CD4-positive, alpha-beta T cell treated with Interleukin-6 for 4 hours (primary cell): Measurements from ENCODE around the gene CAMKV.
"Not testable (repeated sequence)": the region's sequence is repeated elsewhere in the genome, so short reads cannot be mapped to it uniquely, and the experiment has no call there.

Experiments used
- DNase-seq: peaks from one replicate; pipeline ENCODE4 v3.0.0-alpha.2; 2020; ENCODE audit warnings: mixed read lengths

CAMKV gene

DNA sequence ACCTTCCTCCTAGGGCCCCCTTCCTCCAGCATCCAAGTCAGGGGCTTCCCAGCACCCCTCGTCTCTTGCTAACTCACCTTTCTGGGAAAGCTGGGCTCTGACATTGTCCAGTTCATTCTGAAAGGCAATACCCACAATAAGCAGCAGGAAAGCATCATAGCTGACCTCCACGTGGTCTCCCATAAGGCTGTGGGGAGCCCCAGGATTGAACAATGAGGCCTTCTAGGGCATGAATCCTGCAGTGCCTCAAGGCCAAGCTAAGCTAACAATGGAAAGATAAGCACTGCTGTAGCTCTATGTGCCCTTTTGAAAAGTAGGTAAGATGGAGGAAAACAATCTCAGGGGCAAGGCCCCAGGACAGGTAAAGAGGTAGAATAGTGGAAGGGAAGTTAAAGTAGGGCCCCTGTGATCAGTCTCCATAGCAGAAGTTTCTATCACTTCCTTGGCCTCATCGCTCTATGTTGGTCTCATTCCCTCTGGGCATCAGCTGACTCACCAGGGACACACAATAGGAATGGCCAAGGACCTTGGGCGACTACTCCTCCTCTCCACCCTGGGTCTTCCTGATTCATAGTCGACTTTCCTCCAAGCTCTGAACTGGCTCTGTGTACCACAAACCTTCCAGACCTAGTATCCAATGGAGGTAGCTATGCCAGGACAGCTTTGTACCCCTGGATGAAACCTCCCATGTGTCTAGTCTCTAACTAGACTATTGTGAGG, 25.1 kb downstream of the CAMKV start:
- no peak for DNase-seq

DNA sequence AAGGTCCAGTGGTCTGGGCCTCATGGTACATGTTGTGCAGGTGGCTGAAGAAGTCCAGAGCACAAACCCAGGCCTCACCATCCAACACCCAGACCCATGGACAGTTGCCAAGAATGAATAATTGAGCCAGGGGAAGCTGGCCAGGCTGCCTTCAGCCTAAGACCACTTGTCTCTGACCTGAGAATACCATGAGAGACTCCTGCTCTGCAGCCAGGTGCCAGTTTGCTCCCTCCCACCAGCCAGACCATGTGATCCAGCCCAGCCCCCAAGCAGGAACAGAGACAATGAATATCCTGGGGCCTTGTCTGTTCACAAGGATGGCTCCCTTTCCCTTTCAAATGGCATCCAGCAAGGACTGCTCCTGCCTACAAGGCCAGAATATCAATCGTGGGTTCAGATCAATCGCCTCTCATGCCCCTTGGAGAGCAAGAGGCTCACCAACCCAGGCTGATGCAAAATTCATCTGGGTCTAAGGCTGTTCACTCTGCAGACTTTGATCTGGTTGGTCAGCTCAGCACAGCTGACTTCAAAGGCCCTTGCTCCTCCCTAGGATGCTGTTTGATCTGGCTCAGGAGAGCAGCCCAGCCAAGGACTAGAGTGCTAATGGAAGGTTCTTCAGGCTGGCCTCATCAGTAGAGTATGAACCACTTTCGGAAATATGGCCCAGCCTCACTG, 26.7 kb downstream of the CAMKV start:
- no peak for DNase-seq

DNA sequence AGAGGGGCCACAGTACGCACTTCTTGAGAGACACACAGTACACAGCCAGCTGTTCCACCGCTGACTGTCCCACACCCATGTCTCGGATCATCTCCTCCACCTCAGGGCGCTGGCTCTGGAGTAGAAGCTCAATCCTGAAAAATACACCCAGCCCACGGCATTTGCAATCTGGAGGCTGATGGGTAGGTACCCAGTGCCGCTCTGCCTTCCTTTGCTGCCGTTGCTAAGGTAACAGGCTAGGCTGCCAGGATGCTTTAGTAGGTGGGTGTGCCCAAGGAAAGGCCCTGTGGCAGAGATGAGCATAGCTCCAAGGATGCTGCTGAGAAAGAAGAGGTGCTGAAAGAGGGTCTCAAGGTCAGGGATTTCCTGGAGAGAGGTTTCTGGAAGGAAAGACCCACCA, 27.9 kb downstream of the CAMKV start:
- no peak for DNase-seq

DNA sequence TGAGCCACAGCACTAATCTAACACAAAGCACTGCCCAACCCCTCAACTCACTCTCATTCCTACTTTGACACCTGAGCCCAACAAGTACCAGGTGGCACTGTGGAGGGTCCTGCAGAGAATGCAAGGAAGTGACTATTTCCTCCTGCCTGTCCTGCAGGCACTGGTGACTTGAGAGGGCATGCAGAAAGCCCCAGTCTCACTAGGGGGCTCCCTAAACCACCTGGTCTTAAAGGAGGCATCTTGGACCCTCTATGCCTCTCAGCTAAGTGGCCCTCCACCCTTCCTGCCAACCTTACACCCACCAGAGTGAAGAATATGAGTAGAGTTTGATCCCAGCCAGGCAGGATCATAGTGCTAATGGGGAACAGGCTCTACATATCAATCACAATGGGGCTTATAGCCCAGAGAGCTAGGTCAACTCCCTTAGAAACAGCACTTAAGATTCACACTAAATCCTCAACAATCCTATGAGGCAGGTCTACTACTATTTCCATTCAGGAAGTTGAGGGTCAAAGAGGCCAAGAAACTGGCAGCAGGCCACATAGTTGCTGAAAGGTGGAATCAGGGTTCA, 28.5 kb downstream of the CAMKV start:
- DNase-seq, result peak; percentile 12

DNA sequence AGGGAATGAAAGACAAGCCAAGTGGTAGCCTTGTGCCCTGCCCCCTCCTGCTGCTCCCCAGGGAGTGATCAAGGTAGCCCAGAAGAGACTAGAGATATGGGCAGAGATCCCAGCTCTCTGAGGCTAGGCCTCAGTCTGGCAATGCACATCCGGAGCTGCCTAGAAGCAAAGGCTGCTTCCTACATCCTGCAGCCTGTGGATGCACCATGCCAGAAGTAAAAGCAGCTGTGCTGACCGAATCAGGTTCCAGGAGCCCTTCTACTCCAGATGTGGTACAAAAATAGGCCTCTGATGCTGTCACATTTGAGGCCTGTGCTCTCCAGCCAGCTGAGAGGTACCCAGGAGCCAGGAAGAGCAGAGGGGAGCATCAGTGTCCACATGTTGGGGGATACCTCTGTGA, 29.3 kb downstream of the CAMKV start:
- no peak for DNase-seq

DNA sequence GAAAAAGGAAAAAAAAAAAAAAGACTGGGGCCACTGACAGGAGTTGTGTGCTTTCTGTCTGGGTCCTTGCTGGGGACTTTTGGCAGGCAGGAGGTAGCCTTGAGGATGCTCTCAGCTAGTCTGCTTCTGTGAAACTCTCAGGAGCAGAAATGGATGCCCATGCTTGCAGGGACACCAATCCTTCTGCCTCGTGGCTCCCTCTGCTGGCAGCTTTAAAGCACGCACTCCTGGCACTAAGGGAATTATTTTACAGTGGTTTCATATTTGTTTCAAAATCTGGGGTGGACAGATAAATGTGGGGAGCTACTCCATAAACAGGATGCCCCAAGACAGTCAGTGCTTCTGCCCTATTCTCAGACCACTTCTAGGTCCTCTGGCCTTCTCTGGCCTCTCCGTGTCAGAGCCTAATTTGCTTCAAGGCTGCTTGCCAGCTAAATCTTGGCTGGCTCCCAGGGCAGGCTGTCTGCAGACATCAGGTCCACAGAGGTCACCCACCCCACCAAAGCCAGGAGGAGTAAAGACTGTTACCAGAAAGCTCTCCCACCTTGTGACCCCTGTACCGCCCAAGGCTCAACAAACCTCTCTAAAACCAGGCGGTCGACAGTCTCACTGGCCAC, 30.4 kb downstream of the CAMKV start:
- DNase-seq, result peak; percentile 87

DNA sequence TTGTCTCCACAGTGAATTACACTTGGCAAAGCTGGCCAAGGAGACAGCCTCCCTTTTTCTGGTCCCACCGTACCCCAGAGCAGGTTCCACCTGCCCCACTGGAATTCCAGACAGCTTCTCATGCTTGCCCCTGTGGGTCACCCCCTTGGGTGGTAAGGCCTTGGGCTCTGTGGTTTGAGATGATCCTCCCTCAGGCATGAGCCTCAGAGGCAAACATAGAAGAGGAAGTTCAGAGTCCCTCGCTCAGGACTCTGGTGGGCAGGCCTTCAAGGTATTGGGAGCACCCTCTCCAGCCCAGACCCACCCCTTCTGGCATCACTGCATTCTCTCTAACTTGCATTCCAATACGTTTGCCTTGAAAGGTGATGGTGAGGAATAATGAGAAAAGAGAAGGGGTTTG, 38.4 kb downstream of the CAMKV start:
- DNase-seq, result no peak

DNA sequence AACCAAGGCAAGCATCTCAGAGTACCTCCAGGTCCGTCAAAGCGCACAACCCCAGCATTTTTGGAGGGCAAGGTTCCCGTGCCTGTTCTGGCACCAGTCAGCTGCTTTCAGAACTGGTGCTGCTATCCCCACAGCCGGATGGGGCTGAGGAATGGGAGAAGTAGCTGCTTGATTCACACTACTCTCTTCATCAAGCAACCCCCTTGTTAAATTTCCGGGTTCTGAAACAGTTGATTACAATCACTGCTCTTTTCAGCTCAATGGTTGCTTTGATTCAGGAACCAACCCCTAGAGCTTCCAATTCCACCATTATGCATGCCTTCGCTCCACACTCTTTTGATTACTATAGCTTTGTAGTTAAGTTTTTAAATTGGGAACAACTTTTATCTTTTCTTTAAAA, 43.7 kb downstream of the CAMKV start:
- no peak for DNase-seq

DNA sequence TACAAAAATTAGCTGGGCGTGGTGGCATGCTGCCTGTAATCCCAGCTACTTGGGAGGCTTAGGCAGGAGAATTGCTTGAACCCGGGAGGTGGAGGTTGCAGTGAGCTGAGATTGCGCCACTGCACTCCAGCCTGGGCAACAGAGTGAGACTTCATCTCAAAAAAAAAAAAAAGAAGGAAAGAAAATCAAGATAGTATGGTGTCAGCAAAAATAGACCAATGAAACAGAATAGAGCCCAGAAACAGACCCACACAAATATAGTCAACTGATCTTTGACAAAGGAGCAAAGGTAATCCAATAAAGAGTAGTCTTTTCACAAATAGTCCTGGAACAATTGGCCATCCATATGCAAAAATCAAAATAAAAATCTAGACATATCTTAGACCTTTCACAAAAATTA, 46.6 kb downstream of the CAMKV start:
- DNase-seq, result not testable (repeated sequence)

DNA sequence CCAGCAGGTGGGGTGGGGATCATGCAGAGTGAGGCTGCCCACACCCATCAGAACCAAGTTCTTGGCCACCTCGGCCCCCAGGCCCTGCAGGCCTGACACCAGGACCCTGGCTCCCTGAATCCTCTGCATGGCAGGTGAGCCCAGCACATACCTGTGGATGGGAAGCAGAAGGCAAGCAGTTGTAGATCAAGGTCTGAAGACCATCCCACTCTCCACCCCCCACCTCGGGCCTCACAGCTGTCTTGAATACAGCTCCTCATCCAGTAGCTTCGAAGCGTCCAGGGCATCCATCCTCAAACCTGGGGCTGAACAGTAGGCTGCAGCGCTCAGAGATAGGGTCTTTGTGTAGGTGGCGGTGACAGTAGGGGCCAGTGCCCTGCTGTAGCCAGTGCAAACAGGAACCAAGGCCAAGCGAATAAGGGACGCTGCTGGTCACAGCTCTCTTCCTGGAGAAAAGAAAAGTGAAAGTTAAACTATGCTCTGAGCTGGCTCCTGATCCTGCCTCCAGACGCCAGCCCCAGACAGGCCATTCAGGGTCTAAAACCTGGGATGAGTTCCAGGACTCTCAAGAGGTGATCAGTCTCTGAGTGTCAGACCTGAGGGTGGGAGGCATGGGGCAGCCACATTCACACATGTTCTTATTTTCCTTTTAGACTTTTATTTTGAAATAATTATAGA, 56.1 kb downstream of the CAMKV start, which contains the start of gene UBA7:
TSS of gene UBA7 (minus strand) at position 457 of the 678 bp plus-strand sequence. CDS start at position 291, 166 bp downstream.
- peak; percentile 55 for DNase-seq

DNA sequence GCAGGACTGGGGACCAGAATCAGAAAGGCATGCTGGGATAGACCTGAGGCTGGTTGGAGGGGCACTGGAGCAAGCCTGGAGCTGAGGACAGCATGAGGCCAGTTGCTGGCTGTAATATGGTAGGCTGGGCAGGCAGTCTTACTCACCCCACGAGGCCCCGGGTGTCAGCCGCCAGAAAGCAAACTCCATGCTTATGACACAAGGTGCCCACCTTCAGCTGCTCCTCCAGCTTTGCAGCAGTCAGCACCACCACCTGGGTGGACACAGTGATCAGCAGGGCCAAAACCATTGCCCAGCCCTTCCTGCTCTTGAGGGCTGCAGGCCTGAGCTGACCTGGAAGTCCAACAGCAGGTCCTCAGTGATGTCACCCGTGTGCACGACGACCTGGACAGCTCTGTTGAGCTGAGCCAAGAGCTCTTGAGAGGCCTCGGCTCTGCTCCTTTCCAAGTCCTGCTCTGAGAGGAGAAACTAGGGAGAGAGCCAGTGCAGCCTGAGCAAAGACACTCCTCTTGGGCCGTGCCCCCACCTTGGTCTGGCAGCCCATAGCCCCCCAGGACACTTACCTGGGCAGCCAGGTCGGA, 56.7 kb downstream of the CAMKV start:
- no peak for DNase-seq
